ENCODE measurements around the gene TSC22D4.
A peak's percentile ranks its signal among the peaks of the same experiment; 100 is the strongest.

The TSC22D4 gene

DNA sequence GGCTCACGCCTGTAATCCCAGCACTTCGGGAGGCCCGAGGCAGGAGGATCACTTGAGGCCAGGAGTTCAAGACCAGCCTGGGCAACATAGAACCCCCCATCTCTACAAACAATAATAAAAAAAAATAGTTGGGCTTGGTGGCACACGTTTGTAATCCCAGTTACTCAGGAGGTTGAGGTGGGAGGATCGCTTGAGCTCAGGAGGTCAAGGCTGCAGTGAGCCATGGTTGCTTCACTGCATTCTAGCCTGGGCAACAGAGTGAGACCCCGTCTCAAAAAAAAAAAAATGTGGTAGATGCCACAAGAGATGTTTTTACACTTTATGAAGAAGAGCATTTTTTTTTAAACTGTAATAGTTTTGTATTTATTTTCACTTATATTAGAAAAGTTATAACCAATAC is 17.5 kb upstream of the TSC22D4 start:
- Histone ChIP-seq H3K27me3 (ENCODE audit: control insufficient read depth, insufficient read depth, low read length) (no peaks in the 10 kb centered on the region), H3K27ac (no peak overlapping the region), H2AFZ (no peak overlapping the region), H3K79me2 (no peaks in the 10 kb centered on the region), H3K4me2 (ENCODE audit: low read length) (no peak overlapping the region), H3K4me1 (no peaks in the 10 kb centered on the region), H3K9ac (no peak overlapping the region), H3K4me3 (ENCODE audit: low read depth, low read length) (no peak overlapping the region), H3K9me3 (ENCODE audit: control insufficient read depth, low read length) (no peaks in the 10 kb centered on the region), H3K36me3 (ENCODE audit: control insufficient read depth, insufficient read depth, low read length) (no peaks in the 10 kb centered on the region)
- TF ChIP-seq, protein P1, sequence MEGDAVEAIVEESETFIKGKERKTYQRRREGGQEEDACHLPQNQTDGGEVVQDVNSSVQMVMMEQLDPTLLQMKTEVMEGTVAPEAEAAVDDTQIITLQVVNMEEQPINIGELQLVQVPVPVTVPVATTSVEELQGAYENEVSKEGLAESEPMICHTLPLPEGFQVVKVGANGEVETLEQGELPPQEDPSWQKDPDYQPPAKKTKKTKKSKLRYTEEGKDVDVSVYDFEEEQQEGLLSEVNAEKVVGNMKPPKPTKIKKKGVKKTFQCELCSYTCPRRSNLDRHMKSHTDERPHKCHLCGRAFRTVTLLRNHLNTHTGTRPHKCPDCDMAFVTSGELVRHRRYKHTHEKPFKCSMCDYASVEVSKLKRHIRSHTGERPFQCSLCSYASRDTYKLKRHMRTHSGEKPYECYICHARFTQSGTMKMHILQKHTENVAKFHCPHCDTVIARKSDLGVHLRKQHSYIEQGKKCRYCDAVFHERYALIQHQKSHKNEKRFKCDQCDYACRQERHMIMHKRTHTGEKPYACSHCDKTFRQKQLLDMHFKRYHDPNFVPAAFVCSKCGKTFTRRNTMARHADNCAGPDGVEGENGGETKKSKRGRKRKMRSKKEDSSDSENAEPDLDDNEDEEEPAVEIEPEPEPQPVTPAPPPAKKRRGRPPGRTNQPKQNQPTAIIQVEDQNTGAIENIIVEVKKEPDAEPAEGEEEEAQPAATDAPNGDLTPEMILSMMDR (IDR thresholded peaks at IDR 0.05) = no peak

DNA sequence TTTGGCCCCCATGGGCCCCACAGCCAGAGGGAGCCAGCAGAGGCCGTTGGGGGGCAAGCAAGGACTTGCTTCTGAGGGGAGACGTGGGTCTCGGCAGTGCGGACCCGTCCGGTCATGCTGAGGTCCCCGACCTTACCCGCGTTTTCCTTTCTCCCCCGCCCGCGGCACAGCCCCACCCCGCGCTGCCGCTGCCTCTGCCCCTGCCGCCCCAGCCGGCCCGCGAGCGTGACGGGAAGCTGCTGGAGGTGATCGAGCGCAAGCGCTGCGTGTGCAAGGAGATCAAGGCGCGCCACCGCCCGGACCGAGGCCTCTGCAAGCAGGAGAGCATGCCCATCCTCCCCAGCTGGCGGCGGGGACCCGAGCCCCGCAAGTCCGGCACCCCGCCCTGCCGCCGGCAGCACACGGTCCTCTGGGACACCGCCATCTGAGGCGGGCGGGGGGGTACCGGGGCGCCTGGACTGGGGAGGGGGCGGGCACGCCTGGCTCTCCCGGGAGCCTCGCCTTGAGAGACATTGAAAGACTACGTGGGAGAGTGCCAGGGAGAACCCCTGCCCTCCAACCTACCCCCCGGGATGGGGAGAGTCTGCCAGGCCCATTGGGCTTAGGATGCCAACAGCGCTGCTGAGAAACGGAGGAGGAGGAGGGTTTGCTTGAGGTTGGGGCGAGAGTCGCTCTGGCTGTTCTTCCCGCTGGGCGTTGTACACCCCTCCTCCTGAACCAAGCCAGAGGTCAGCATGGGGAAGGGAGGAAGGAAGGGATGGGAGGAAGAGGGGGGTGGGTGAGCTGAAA is 14.7 kb upstream of the TSC22D4 start:
- H3K27ac ChIP-seq = no peak overlapping the region
- H3K4me1 ChIP-seq = no peaks in the 10 kb centered on the region
- TF ChIP-seq, protein P1 (IDR thresholded peaks at IDR 0.05) = no peak
- peak overlapping the region; percentile 87 for H2AFZ ChIP-seq
- no peaks in the 10 kb centered on the region for H3K9me3 ChIP-seq (ENCODE audit: control insufficient read depth, low read length)
- peak overlapping the region; percentile 47 for H3K4me2 ChIP-seq (ENCODE audit: low read length)
- no peaks in the 10 kb centered on the region for H3K79me2 ChIP-seq
- H3K36me3 ChIP-seq (ENCODE audit: control insufficient read depth, insufficient read depth, low read length) = no peaks in the 10 kb centered on the region
- no peaks in the 10 kb centered on the region for H3K27me3 ChIP-seq (ENCODE audit: control insufficient read depth, insufficient read depth, low read length)
- H3K9ac ChIP-seq = no peak overlapping the region
- H3K4me3 ChIP-seq (ENCODE audit: low read depth, low read length) = no peak overlapping the region

DNA sequence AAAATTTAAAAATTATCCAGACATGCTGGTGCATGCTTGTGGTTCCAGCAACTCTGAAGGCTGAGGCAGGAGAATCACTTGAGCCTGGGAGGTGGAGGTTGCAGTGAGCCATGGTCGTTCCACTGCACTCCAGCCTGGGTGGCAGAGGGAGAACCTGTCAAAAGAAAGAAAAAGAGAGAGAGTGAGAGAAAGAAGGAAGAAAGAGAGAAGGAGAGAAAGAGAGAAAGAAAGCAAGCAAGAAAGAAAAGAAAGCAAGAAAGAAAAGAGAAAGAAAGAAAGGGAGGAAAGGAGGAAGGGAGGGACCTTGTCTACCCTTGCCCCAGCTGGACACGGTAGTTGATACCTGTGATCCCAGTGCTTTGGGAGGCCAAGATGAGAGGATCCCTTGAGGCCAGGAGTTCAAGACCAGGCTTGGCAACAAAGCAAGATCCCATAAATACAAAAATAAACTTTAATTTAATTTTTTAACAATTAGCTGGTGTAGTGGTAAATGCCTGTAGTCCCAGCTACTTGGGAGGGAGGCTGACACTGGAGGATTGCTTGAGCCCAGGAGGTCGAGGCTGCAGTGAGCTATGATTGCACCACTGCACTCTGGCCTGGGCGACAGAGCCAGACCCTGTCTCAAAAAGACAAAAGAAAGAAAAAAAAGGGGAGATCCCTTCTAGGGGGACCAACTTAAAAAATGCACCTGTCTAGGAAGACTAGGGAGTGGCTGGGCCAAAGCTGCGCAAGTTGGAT is 13.9 kb upstream of the TSC22D4 start:
- Histone ChIP-seq H2AFZ (peak overlapping the region; percentile 87), H3K4me3 (ENCODE audit: low read depth, low read length) (no peak overlapping the region), H3K9me3 (ENCODE audit: control insufficient read depth, low read length) (no peaks in the 10 kb centered on the region), H3K27me3 (ENCODE audit: control insufficient read depth, insufficient read depth, low read length) (no peaks in the 10 kb centered on the region), H3K79me2 (no peaks in the 10 kb centered on the region), H3K4me1 (no peaks in the 10 kb centered on the region), H3K9ac (no peak overlapping the region), H3K4me2 (ENCODE audit: low read length) (peak overlapping the region; percentile 47), H3K27ac (no peak overlapping the region), H3K36me3 (ENCODE audit: control insufficient read depth, insufficient read depth, low read length) (no peaks in the 10 kb centered on the region)
- TF ChIP-seq, protein P1 (IDR thresholded peaks at IDR 0.05) = no peak

DNA sequence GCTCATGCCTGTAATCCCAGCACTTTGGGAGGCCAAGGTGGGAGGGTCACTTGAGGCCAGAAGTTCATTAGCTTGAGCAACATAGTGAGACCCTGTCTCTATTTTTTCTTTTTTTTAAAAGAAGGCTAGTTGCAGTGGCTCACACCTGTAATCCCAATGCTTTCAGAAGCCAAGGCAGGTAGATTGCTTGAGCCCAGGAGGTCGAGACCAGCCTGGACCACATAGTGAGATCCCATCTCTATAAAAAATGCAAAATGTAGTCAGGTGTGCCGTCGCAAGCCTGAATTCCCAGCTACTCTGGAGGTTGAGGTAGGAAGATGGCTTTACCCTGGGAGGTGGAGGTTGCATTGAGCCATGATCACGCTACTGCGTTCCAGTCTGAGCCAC is 12.2 kb upstream of the TSC22D4 start:
- Histone ChIP-seq H3K27me3 (ENCODE audit: control insufficient read depth, insufficient read depth, low read length) (no peaks in the 10 kb centered on the region), H3K4me1 (no peaks in the 10 kb centered on the region), H3K4me3 (ENCODE audit: low read depth, low read length) (no peak overlapping the region), H2AFZ (no peak overlapping the region), H3K9me3 (ENCODE audit: control insufficient read depth, low read length) (no peaks in the 10 kb centered on the region), H3K9ac (no peak overlapping the region), H3K27ac (no peak overlapping the region), H3K4me2 (ENCODE audit: low read length) (no peak overlapping the region), H3K36me3 (ENCODE audit: control insufficient read depth, insufficient read depth, low read length) (no peaks in the 10 kb centered on the region), H3K79me2 (no peaks in the 10 kb centered on the region)
- TF ChIP-seq, protein P1 (IDR thresholded peaks at IDR 0.05) = no peak

Measured in parathyroid adenoma (tissue), 2 donors.